PC-3 (cell line): Measurements from ENCODE around the gene ASPN.

Experiments
- EZH2 ChIP-seq: fragments of 300-600 bp; sonication (generic); IDR thresholded peaks from one replicate; pipeline ENCODE4 v1.6.1; 2017; ENCODE audit warnings: antibody characterized with exemption, mild to moderate bottlenecking, low read length; ENCODE audit not compliant: unreplicated experiment
- EZH2phosphoT487 ChIP-seq: fragments of 300-600 bp; sonication (generic); IDR thresholded peaks from 2 replicates; pipeline ENCODE4 v1.6.1; 2018; ENCODE audit warnings: mild to moderate bottlenecking, antibody characterized with exemption, low read length, borderline replicate concordance
- TF ChIP-seq, protein P1 (sequence below): fragments of 300-600 bp; sonication (generic); conservative IDR thresholded peaks from 2 replicates; pipeline ENCODE4 v1.5.1; 2017; ENCODE audit warnings: antibody characterized with exemption, low read depth, mild to moderate bottlenecking, low read length

DNA sequence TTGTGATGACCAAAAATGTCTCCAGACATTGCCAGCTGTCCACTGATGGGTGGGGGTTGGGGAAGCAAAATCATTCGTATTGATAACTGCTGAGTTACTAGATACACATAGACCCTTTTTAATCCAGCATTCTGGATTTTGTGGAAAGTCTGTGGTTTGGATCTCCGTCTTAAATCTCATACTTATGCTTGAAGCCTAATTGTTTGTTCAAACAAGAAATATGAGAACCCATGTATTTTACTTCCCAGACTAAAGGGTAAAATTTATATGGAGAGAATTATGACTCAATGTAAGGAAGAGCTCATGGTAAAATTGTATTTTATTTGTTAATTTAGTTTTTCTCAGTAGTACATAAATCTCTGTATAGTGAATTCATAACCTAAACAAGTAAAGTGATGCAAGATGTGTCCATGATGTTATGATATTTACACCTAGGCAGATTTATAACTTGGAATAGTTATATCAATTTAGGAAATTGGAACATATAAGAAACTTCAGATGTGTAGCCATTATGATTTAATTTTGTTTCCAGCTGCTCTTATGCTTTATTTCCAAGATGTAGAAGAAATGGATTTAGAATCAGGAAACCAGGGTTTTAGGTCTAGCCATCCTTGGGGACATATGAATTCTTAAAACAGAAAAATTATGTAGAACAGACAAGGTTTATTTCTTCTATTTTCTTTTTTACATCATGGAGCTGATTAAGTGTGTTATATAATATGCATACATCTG lies 73.4 kb downstream of the ASPN start:
- TF ChIP-seq, protein P1, sequence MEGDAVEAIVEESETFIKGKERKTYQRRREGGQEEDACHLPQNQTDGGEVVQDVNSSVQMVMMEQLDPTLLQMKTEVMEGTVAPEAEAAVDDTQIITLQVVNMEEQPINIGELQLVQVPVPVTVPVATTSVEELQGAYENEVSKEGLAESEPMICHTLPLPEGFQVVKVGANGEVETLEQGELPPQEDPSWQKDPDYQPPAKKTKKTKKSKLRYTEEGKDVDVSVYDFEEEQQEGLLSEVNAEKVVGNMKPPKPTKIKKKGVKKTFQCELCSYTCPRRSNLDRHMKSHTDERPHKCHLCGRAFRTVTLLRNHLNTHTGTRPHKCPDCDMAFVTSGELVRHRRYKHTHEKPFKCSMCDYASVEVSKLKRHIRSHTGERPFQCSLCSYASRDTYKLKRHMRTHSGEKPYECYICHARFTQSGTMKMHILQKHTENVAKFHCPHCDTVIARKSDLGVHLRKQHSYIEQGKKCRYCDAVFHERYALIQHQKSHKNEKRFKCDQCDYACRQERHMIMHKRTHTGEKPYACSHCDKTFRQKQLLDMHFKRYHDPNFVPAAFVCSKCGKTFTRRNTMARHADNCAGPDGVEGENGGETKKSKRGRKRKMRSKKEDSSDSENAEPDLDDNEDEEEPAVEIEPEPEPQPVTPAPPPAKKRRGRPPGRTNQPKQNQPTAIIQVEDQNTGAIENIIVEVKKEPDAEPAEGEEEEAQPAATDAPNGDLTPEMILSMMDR = no peak
- TF ChIP-seq EZH2 (no peak), EZH2phosphoT487 (no peak)
